ENCODE data around the gene DPEP2NB.
A peak's percentile ranks its signal among the peaks of the same experiment; 100 is the strongest.

DPEP2NB gene

DNA sequence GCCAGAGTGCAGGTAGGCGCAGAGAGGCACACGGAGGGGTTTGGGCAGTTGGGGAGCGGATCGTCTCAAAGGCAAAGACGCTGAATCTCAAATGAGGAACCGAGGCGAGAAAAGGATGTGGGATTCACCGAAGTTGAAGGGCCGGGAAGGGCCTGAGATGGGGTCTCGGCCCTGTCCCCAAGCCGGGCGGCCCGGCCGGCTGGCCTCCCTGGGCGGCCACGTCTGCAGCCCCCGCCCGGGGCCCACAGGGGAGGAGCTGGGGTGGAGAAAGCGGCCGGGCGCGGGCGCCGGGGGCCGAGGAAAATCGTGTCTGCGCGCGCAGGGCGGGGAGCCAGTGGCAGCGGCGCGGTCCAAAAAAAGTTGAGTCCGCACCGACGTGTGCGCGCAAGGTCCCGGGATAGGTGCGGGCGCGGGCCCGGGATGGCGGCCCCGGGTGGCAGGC lies 47.7 kb downstream of the DPEP2NB start:
- Histone ChIP-seq H3K4ac (ENCODE audit: low read length) (no peak overlapping the region), H3K36me3 (replicated peaks in 1 of 2; ENCODE audit: control insufficient read depth in 2 of 2, insufficient read depth in 2 of 2, low read length in 2 of 2) (peaks cover 6 to 11% of the 10 kb centered on the region in 2 donors), H3K9ac (ENCODE audit: low read depth, low read length, poor library complexity) (peak overlapping the region; percentile 86), H3K18ac (ENCODE audit: low read length) (peak overlapping the region; percentile 97), H3K4me3 (ENCODE audit: low read length in 2 of 2) (peak overlapping the region; percentile 53 to 96), H2AK5ac (ENCODE audit: low read depth, low read length) (peak overlapping the region; percentile 1), H3K79me1 (ENCODE audit: low read depth, low read length) (peaks cover 15% of the 10 kb centered on the region), H2BK120ac (ENCODE audit: low read depth, low read length) (no peak overlapping the region), H2BK5ac (ENCODE audit: low read length) (no peak overlapping the region), H2AFZ (ENCODE audit: low read length) (peak overlapping the region; percentile 90), H3K27ac (replicated peaks; ENCODE audit: low read length) (no peak overlapping the region), H4K8ac (ENCODE audit: low read depth, low read length) (no peak overlapping the region), H2BK15ac (ENCODE audit: low read length) (no peak overlapping the region), H2BK12ac (ENCODE audit: low read length) (no peak overlapping the region), H3K14ac (ENCODE audit: low read length) (peak overlapping the region; percentile 32), H3K23ac (ENCODE audit: low read depth, low read length, poor library complexity) (peak overlapping the region; percentile 59), H3K4me1 (ENCODE audit: control insufficient read depth in 2 of 2, insufficient read depth in 1 of 2, low read depth in 1 of 2, low read length in 2 of 2) (peaks cover 20 to 28% of the 10 kb centered on the region in 2 donors), H3K4me2 (ENCODE audit: insufficient read depth, low read length, poor library complexity, severe bottlenecking) (peak overlapping the region; percentile 63), H3K9me3 (replicated peaks in 1 of 2; ENCODE audit: control insufficient read depth in 2 of 2, insufficient read depth in 1 of 2, low read depth in 1 of 2, low read length in 2 of 2) (no peaks in the 10 kb centered on the region), H4K91ac (ENCODE audit: low read depth, low read length, poor library complexity) (no peak overlapping the region), H3K27me3 (ENCODE audit: control insufficient read depth in 3 of 3, insufficient read depth in 3 of 3, low read depth in 1 of 3, low read length in 3 of 3) (no peaks in the 10 kb centered on the region)
- no CpG with 5 or more reads among the region's 45 CpGs for WGBS, 2 donors (ENCODE audit: extremely low coverage in 2 of 2, insufficient read length in 2 of 2, insufficient replicate concordance in 1 of 2)
- peak; percentile 32 for DNase-seq (ENCODE audit: low spot score)

DNA sequence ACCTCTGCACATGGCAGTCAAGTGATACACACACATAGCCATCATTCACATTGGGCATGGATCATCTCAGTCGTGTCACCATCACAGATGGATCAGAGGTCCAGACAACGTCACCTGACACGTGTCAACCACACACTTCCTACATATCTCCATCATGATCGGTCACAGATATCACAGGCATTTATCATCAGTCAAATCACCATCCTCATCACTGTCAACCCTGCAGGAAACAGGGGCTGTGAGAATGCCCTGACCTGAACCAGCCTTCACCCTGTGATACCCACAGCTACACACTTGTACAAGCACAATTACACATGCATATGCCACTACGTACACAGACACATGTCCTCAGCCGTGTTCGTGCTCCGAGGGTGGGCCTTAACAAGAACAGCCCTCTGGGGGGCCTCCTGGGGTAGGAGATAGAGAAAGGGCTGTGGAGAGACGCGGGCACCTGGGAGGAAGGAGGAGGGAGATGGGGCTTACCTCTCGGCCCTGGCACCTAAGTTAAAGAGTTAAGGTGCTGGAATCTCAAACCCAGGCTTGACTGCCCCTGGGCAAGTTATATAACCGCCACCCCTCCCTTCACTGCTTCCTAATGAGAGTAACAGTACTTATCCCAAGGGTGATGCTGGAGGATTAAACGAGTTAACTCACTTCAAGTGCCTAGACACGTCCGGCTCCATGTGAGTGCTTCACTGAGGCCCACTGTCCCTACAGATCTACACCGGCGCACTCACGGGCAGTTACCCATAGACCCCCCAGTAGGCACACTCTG lies 48.3 kb downstream of the DPEP2NB start:
- Histone ChIP-seq H2BK120ac (ENCODE audit: low read depth, low read length) (no peak overlapping the region), H4K91ac (ENCODE audit: low read depth, low read length, poor library complexity) (no peak overlapping the region), H3K27me3 (ENCODE audit: control insufficient read depth in 3 of 3, insufficient read depth in 3 of 3, low read depth in 1 of 3, low read length in 3 of 3) (no peaks in the 10 kb centered on the region), H3K27ac (replicated peaks; ENCODE audit: low read length) (no peak overlapping the region), H3K18ac (ENCODE audit: low read length) (peak overlapping the region; percentile 1), H2BK5ac (ENCODE audit: low read length) (no peak overlapping the region), H2AFZ (ENCODE audit: low read length) (peak overlapping the region; percentile 90), H3K4me3 (ENCODE audit: low read length in 2 of 2) (peak overlapping the region; percentile 53 to 96), H4K8ac (ENCODE audit: low read depth, low read length) (no peak overlapping the region), H2AK5ac (ENCODE audit: low read depth, low read length) (no peak overlapping the region), H2BK15ac (ENCODE audit: low read length) (no peak overlapping the region), H3K36me3 (replicated peaks in 1 of 2; ENCODE audit: control insufficient read depth in 2 of 2, insufficient read depth in 2 of 2, low read length in 2 of 2) (peaks cover 8 to 15% of the 10 kb centered on the region in 2 donors), H3K9me3 (replicated peaks in 1 of 2; ENCODE audit: control insufficient read depth in 2 of 2, insufficient read depth in 1 of 2, low read depth in 1 of 2, low read length in 2 of 2) (no peaks in the 10 kb centered on the region), H3K23ac (ENCODE audit: low read depth, low read length, poor library complexity) (no peak overlapping the region), H3K14ac (ENCODE audit: low read length) (no peak overlapping the region), H3K9ac (ENCODE audit: low read depth, low read length, poor library complexity) (peak overlapping the region; percentile 61), H3K4ac (ENCODE audit: low read length) (no peak overlapping the region), H3K79me1 (ENCODE audit: low read depth, low read length) (peaks cover 15% of the 10 kb centered on the region), H2BK12ac (ENCODE audit: low read length) (no peak overlapping the region), H3K4me2 (ENCODE audit: insufficient read depth, low read length, poor library complexity, severe bottlenecking) (peak overlapping the region; percentile 63), H3K4me1 (ENCODE audit: control insufficient read depth in 2 of 2, insufficient read depth in 1 of 2, low read depth in 1 of 2, low read length in 2 of 2) (peaks cover 20 to 28% of the 10 kb centered on the region in 2 donors)
- no CpG with 5 or more reads among the region's 18 CpGs for WGBS, 2 donors (ENCODE audit: extremely low coverage in 2 of 2, insufficient read length in 2 of 2, insufficient replicate concordance in 1 of 2)
- DNase-seq (ENCODE audit: low spot score), result no peak

- Histone ChIP-seq H2BK120ac (ENCODE audit: low read depth, low read length) (no peak overlapping the region), H2AFZ (ENCODE audit: low read length) (no peak overlapping the region), H3K36me3 (replicated peaks in 1 of 2; ENCODE audit: control insufficient read depth in 2 of 2, insufficient read depth in 2 of 2, low read length in 2 of 2) (peaks cover 15 to 22% of the 10 kb centered on the region in 2 donors), H3K18ac (ENCODE audit: low read length) (peak overlapping the region; percentile 0), H3K23ac (ENCODE audit: low read depth, low read length, poor library complexity) (no peak overlapping the region), H2BK15ac (ENCODE audit: low read length) (no peak overlapping the region), H3K9me3 (replicated peaks in 1 of 2; ENCODE audit: control insufficient read depth in 2 of 2, insufficient read depth in 1 of 2, low read depth in 1 of 2, low read length in 2 of 2) (no peaks in the 10 kb centered on the region), H2BK5ac (ENCODE audit: low read length) (no peak overlapping the region), H3K9ac (ENCODE audit: low read depth, low read length, poor library complexity) (peak overlapping the region; percentile 75), H3K79me1 (ENCODE audit: low read depth, low read length) (peaks cover 15% of the 10 kb centered on the region), H2BK12ac (ENCODE audit: low read length) (no peak overlapping the region), H3K4ac (ENCODE audit: low read length) (no peak overlapping the region), H3K4me1 (ENCODE audit: control insufficient read depth in 2 of 2, insufficient read depth in 1 of 2, low read depth in 1 of 2, low read length in 2 of 2) (peaks cover 20 to 28% of the 10 kb centered on the region in 2 donors), H2AK5ac (ENCODE audit: low read depth, low read length) (no peak overlapping the region), H3K27me3 (ENCODE audit: control insufficient read depth in 3 of 3, insufficient read depth in 3 of 3, low read depth in 1 of 3, low read length in 3 of 3) (no peaks in the 10 kb centered on the region), H3K4me3 (ENCODE audit: low read length in 2 of 2) (peak overlapping the region; percentile 53 to 96), H3K27ac (replicated peaks; ENCODE audit: low read length) (peak overlapping the region; percentile 20), H4K91ac (ENCODE audit: low read depth, low read length, poor library complexity) (no peak overlapping the region), H4K8ac (ENCODE audit: low read depth, low read length) (no peak overlapping the region), H3K14ac (ENCODE audit: low read length) (no peak overlapping the region), H3K4me2 (ENCODE audit: insufficient read depth, low read length, poor library complexity, severe bottlenecking) (peak overlapping the region; percentile 63)
- no CpG with 5 or more reads among the region's 3 CpGs for WGBS, 2 donors (ENCODE audit: extremely low coverage in 2 of 2, insufficient read length in 2 of 2, insufficient replicate concordance in 1 of 2)
- DNase-seq (ENCODE audit: low spot score), result no peak
Measured at GRCh38 chr16:67966549-67967182, 49.0 kb downstream of the DPEP2NB start.
